Measurements from ENCODE around the gene DRC3. TPM values are rescaled to one million over a fixed set of nuclear protein-coding genes. Genes with fewer than 3 reads are reported as not detected.

The DRC3 gene
- total RNA-seq, 1 experiment from 2014 or later: 2.4 TPM

GRCh38 chr17:17946093-17946492, 26.6 kb upstream of the DRC3 start:
- H3K4me3 ChIP-seq (replicated peaks in 1 of 2; ENCODE audit: low read depth in 1 of 2, low read length in 2 of 2): no peak overlapping the region
- H3K9me2 ChIP-seq (ENCODE audit: insufficient read depth): no peaks in the 10 kb centered on the region
- TF ChIP-seq POLR2A (IDR thresholded peaks at IDR 0.05; ENCODE audit: borderline replicate concordance, extremely low read depth, insufficient read depth, insufficient read length): no peak
- TF ChIP-seq YY1 (IDR thresholded peaks at IDR 0.05; ENCODE audit: extremely low read depth, insufficient replicate concordance, low read depth, low read length): no peak
- no peak for TF ChIP-seq REST (IDR thresholded peaks at IDR 0.05; ENCODE audit: low read depth)
- TF ChIP-seq ZNF274 (IDR thresholded peaks at IDR 0.05; ENCODE audit: low read depth, low read length): no peak
- no peak for TF ChIP-seq EGR1 (IDR thresholded peaks at IDR 0.05; ENCODE audit: low read depth)
- no peak for TF ChIP-seq EZH2 (IDR thresholded peaks at IDR 0.05)
- TF ChIP-seq FOSL1 (IDR thresholded peaks at IDR 0.05; ENCODE audit: low read depth): no peak
- no peak for TF ChIP-seq CTCF (IDR thresholded peaks at IDR 0.05 in 2 of 3, conservative IDR thresholded peaks at IDR 0.05 in 1 of 3; ENCODE audit: borderline replicate concordance in 1 of 3, insufficient read depth in 1 of 3, low read depth in 2 of 3, low read length in 2 of 3)
- TF ChIP-seq ZFX (IDR thresholded peaks at IDR 0.05): no peak
- intact Hi-C loops (cut with micrococcal nuclease): no loop called here
- DNase-seq (ENCODE audit: low read depth, low spot score) (no peak), ATAC-seq (no peak)
- no peak overlapping the region for H3K27ac ChIP-seq (ENCODE audit: low read depth, low read length)
- no TSS peak for BruUV-seq (replicated peaks)
- no peaks in the 10 kb centered on the region for H4K20me1 ChIP-seq (ENCODE audit: insufficient read depth)
- POLR2A ChIA-PET: interaction anchor here (1.6 kb wide), 1 partner anchor 27 kb away, joined by 4 read pairs; the partner anchor contains the start of genes DRC3 and TOM1L2
- H3K36me3 ChIP-seq (ENCODE audit: control insufficient read depth in 1 of 2, insufficient read depth in 2 of 2, low read length in 2 of 2): no peaks in the 10 kb centered on the region
- H3K4me1 ChIP-seq (ENCODE audit: control insufficient read depth in 1 of 2, insufficient read depth in 2 of 2, low read length in 2 of 2): peaks cover 43 to 44% of the 10 kb centered on the region in 2 experiments
- H3K27me3 ChIP-seq (ENCODE audit: insufficient read depth, low read length): no peaks in the 10 kb centered on the region
- no peaks in the 10 kb centered on the region for H3K79me2 ChIP-seq (ENCODE audit: insufficient read depth, low read length)
- RAD21 ChIA-PET (ENCODE audit: low non-redundant PET in 1 of 2, low total read pairs in 2 of 2, uncharacterized antibody in 2 of 2, unreplicated experiment in 2 of 2): no interaction called here
- H2AFZ ChIP-seq (ENCODE audit: low read depth, low read length, poor library complexity, severe bottlenecking): no peak overlapping the region
- H3K9me3 ChIP-seq (ENCODE audit: control insufficient read depth in 1 of 2, insufficient read depth in 1 of 2, low read depth in 1 of 2, low read length in 2 of 2): no peaks in the 10 kb centered on the region
- CTCF ChIA-PET: interaction anchor here (1.4 to 1.8 kb wide), 2 partner anchors 13 to 27 kb away, joined by 4 read pairs; no protein-coding TSS in a partner anchor
- no peak overlapping the region for H3K4me2 ChIP-seq (ENCODE audit: low read length)
- H3K9ac ChIP-seq (ENCODE audit: low read length): no peak overlapping the region

Data from HCT116 (cell line).